Neural cell (in vitro differentiated cells): ENCODE measurements around the gene CPNE5. TPM values are rescaled to one million over a fixed set of nuclear protein-coding genes. Genes with fewer than 3 reads are reported as not detected.
A peak's percentile ranks its signal among the peaks of the same experiment; 100 is the strongest.

Experiments used
- H2AFZ ChIP-seq: fragments of 200-600, 300-800 bp; sonication (generic), shearing (Covaris generic); 2 replicates; pipeline ENCODE4 v1.6.0; 2014; ENCODE audit warnings: low read depth, mild to moderate bottlenecking, antibody characterized with exemption, low read length, moderate library complexity
- H3F3A ChIP-seq: fragments of 200-600 bp; shearing (Covaris generic); 2 replicates; pipeline ENCODE4 v1.6.1; 2016; ENCODE audit warnings: mild to moderate bottlenecking, moderate library complexity, mixed read lengths, antibody characterized with exemption, low read length; ENCODE audit not compliant: insufficient read depth, poor library complexity, severe bottlenecking
- H3K27ac ChIP-seq: fragments of 200-600, 300-800 bp; sonication (generic), shearing (Covaris generic); 2 replicates; pipeline ENCODE4 v1.5.1; 2014; ENCODE audit warnings: mild to moderate bottlenecking, low read length, moderate library complexity
- H3K27me3 ChIP-seq: fragments of 300-800, 200-600 bp; sonication (generic), shearing (Covaris generic); 2 replicates; pipeline ENCODE4 v1.6.0; 2014; ENCODE audit warnings: mild to moderate bottlenecking, low read depth, low read length, moderate library complexity; ENCODE audit not compliant: insufficient read depth
- H3K36me3 ChIP-seq: fragments of 300-800, 200-600 bp; sonication (generic), shearing (Covaris generic); 2 replicates; pipeline ENCODE4 v1.5.1; 2014; ENCODE audit warnings: mild to moderate bottlenecking, antibody characterized with exemption, low read length, moderate library complexity; ENCODE audit not compliant: insufficient read depth
- H3K4me2 ChIP-seq: fragments of 300-800, 200-600 bp; sonication (generic), shearing (Covaris generic); 2 replicates; pipeline ENCODE4 v1.6.0; 2014; ENCODE audit warnings: mild to moderate bottlenecking, low read length
- H3K4me3 ChIP-seq: fragments of 300-800, 200-600 bp; sonication (generic), shearing (Covaris generic); 2 replicates; pipeline ENCODE4 v1.5.1; 2014; ENCODE audit warnings: mild to moderate bottlenecking, low read length, moderate library complexity
- H3K79me2 ChIP-seq: fragments of 200-600 bp; shearing (Covaris generic); replicated peaks from 2 replicates; pipeline ENCODE4 v1.6.0; 2014; ENCODE audit warnings: mild to moderate bottlenecking, low read length, moderate library complexity; ENCODE audit not compliant: insufficient read depth
- H3K9ac ChIP-seq: fragments of 300-800, 200-600 bp; sonication (generic), shearing (Covaris generic); 2 replicates; pipeline ENCODE4 v1.6.1; 2016; ENCODE audit warnings: mild to moderate bottlenecking, low read length, mixed read lengths
- H3K9me2 ChIP-seq: fragments of 200-600 bp; shearing (Covaris generic); 2 replicates; pipeline ENCODE4 v1.6.1; 2016; ENCODE audit warnings: mild to moderate bottlenecking, low read length, mixed read lengths; ENCODE audit not compliant: insufficient read depth
- H3K9me3 ChIP-seq: fragments of 200-600, 300-800 bp; sonication (generic), shearing (Covaris generic); 2 replicates; pipeline ENCODE4 v1.6.1; 2016; ENCODE audit warnings: mild to moderate bottlenecking, mixed run types, low read length, moderate library complexity, mixed read lengths
- H4K20me1 ChIP-seq: fragments of 200-600 bp; shearing (Covaris generic); 2 replicates; pipeline ENCODE4 v1.6.1; 2016; ENCODE audit warnings: mild to moderate bottlenecking, mixed run types; ENCODE audit not compliant: insufficient read depth
- EP300 ChIP-seq: fragments of 450-650 bp; conservative IDR thresholded peaks from 2 replicates; pipeline ENCODE4 v1.6.1; 2014; ENCODE audit warnings: antibody characterized with exemption, mild to moderate bottlenecking, moderate library complexity; ENCODE audit not compliant: poor library complexity, severe bottlenecking
- EZH2 ChIP-seq: fragments of 200-600, 300-800 bp; shearing (Covaris generic), sonication (generic); IDR thresholded peaks from 2 replicates; pipeline ENCODE4 v1.6.1; 2014; ENCODE audit warnings: antibody characterized with exemption, low read length, borderline replicate concordance, mild to moderate bottlenecking; ENCODE audit not compliant: insufficient read depth, poor library complexity, severe bottlenecking
- MXI1 ChIP-seq: fragments of 450-650 bp; conservative IDR thresholded peaks from 2 replicates; pipeline ENCODE4 v1.6.1; 2014; ENCODE audit warnings: antibody characterized with exemption, mild to moderate bottlenecking; ENCODE audit not compliant: poor library complexity, severe bottlenecking
- POLR2AphosphoS5 ChIP-seq: IDR thresholded peaks from 2 replicates; pipeline ENCODE4 v1.6.1; 2012
- RAD21 ChIP-seq: fragments of 450-650 bp; conservative IDR thresholded peaks from 2 replicates; pipeline ENCODE4 v1.6.1; 2014; ENCODE audit warnings: antibody characterized with exemption, mild to moderate bottlenecking, moderate library complexity
- SMC3 ChIP-seq: fragments of 450-650 bp; conservative IDR thresholded peaks from 2 replicates; pipeline ENCODE4 v1.6.1; 2014; ENCODE audit warnings: antibody characterized with exemption, mild to moderate bottlenecking, moderate library complexity; ENCODE audit not compliant: poor library complexity
- TAF1 ChIP-seq: IDR thresholded peaks from 2 replicates; pipeline ENCODE4 v1.6.1; 2012; ENCODE audit warnings: low read depth
- polyA plus RNA-seq: library from polyadenylated mRNA; depleted of rRNA; stranded (reverse); fragments of >200 nt; gene quantifications from 2 replicates; pipeline ENCODE4 v1.2.3, GENCODE V29; 2014
- TF ChIP-seq, protein P1 (sequence below): IDR thresholded peaks from 2 replicates; pipeline ENCODE4 v1.6.1; 2012; ENCODE audit warnings: borderline replicate concordance
- TF ChIP-seq, protein P2 (sequence below): fragments of 450-650 bp; IDR thresholded peaks from 2 replicates; pipeline ENCODE4 v1.5.1; 2014; ENCODE audit warnings: antibody characterized with exemption, mild to moderate bottlenecking, moderate library complexity; ENCODE audit not compliant: poor library complexity, severe bottlenecking

The CPNE5 gene
- polyA plus RNA-seq, 1 donor from 2014 or later = 8.7 TPM

DNA sequence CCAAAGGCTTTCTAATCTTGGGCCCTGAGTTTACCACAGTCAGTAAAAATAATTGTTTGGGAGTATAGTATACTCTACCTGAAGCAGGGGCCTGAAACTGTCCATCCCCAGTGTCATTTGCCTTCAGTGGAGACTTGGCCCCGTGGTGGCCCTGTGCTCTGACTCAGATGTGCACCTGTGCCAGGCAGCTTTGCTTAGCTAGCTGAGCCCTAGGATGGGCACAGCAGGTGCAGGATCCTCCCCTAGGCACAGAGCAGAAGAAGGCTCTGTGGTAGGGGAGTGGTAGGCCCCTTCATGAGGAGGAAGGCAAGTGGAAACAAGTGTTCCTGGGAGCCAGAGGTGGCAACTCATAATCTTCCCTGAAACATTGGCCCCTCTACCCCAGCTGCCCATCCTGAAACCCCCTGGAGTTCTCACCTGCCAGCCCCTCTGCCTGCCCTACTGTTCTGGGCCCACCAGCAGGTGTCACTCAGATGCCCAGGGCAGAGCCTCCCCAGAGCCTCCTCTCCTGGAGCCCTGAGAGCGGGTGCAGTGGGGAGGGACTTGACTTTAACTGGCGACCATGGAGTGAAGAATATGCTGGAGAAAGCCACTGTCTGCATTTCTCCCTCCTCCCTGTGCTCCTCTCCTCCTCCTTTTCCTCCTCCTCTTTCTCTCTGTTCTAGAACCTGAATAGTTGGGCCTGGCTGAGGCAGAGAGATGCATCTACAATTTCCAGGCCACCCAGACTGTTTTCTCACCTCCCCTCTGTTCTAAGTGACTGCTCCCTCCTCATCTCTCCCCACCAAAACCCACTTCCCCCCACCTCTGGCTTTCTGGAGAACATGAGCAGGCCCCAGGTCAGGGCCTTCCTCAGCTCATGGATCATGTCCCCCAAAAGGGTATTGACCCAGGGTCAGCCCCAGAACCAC, 2.9 kb downstream of the CPNE5 start:
- Histone ChIP-seq H3K4me3 (no peak overlapping the region), H3K4me2 (no peak overlapping the region), H3K27me3 (peaks cover 22% of the 10 kb centered on the region), H3K79me2 (no peaks in the 10 kb centered on the region), H4K20me1 (no peaks in the 10 kb centered on the region), H3F3A (no peaks in the 10 kb centered on the region), H3K9me2 (no peaks in the 10 kb centered on the region), H3K36me3 (no peaks in the 10 kb centered on the region), H3K9ac (no peak overlapping the region), H3K27ac (no peak overlapping the region), H3K9me3 (no peaks in the 10 kb centered on the region), H2AFZ (no peak overlapping the region)
- TF ChIP-seq POLR2AphosphoS5 (no peak), EP300 (no peak), MXI1 (no peak), TAF1 (no peak), SMC3 (no peak), EZH2 (no peak), RAD21 (no peak)
- TF ChIP-seq, protein P1, sequence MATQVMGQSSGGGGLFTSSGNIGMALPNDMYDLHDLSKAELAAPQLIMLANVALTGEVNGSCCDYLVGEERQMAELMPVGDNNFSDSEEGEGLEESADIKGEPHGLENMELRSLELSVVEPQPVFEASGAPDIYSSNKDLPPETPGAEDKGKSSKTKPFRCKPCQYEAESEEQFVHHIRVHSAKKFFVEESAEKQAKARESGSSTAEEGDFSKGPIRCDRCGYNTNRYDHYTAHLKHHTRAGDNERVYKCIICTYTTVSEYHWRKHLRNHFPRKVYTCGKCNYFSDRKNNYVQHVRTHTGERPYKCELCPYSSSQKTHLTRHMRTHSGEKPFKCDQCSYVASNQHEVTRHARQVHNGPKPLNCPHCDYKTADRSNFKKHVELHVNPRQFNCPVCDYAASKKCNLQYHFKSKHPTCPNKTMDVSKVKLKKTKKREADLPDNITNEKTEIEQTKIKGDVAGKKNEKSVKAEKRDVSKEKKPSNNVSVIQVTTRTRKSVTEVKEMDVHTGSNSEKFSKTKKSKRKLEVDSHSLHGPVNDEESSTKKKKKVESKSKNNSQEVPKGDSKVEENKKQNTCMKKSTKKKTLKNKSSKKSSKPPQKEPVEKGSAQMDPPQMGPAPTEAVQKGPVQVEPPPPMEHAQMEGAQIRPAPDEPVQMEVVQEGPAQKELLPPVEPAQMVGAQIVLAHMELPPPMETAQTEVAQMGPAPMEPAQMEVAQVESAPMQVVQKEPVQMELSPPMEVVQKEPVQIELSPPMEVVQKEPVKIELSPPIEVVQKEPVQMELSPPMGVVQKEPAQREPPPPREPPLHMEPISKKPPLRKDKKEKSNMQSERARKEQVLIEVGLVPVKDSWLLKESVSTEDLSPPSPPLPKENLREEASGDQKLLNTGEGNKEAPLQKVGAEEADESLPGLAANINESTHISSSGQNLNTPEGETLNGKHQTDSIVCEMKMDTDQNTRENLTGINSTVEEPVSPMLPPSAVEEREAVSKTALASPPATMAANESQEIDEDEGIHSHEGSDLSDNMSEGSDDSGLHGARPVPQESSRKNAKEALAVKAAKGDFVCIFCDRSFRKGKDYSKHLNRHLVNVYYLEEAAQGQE = no peak
- TF ChIP-seq, protein P2, sequence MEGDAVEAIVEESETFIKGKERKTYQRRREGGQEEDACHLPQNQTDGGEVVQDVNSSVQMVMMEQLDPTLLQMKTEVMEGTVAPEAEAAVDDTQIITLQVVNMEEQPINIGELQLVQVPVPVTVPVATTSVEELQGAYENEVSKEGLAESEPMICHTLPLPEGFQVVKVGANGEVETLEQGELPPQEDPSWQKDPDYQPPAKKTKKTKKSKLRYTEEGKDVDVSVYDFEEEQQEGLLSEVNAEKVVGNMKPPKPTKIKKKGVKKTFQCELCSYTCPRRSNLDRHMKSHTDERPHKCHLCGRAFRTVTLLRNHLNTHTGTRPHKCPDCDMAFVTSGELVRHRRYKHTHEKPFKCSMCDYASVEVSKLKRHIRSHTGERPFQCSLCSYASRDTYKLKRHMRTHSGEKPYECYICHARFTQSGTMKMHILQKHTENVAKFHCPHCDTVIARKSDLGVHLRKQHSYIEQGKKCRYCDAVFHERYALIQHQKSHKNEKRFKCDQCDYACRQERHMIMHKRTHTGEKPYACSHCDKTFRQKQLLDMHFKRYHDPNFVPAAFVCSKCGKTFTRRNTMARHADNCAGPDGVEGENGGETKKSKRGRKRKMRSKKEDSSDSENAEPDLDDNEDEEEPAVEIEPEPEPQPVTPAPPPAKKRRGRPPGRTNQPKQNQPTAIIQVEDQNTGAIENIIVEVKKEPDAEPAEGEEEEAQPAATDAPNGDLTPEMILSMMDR = no peak

DNA sequence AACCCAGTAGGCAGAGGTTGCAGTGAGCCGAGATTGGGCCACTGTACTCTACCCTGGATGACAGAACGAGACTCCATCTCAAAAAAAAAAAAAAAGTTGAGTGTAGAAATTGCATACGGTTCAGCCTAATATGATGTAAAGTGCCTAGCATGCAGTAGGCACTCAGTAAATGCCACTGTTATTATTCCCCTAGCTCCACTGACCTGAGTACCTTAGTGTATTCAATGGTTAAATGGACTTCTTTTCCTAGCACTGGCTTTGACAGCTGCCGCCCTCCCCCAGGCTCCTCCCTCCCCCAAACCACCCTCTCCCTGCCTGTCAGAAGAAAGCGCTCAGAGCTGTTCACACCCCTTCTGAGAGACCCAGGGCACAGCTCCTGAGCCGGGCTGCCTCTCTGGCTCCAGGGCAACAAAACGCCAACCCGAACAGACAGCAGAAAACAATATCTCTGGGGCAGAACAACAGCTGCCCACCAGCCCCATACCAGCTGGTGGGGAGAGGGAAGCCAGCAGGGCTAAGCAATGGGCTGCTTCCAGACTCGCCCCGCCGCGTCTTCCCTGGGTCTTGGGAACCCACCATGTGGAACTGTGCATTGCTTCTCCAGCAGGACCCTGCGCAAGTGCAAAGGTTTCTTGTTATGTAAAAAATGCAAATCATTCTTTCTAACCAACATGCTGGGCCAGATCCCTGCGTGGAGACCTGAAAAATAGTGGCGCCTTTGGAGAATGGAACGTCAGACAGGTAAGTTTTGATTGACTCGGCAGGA, 4.5 kb downstream of the CPNE5 start:
- Histone ChIP-seq H3K9me3 (no peaks in the 10 kb centered on the region), H3K79me2 (no peaks in the 10 kb centered on the region), H3K9me2 (no peaks in the 10 kb centered on the region), H3K36me3 (no peaks in the 10 kb centered on the region), H3K4me2 (no peak overlapping the region), H2AFZ (no peak overlapping the region), H3K27me3 (peaks cover 15% of the 10 kb centered on the region), H3K27ac (no peak overlapping the region), H3F3A (no peaks in the 10 kb centered on the region), H3K4me3 (peak overlapping the region; percentile 43), H4K20me1 (no peaks in the 10 kb centered on the region), H3K9ac (no peak overlapping the region)
- no peak for TF ChIP-seq RAD21
